HEK293 (cell line): Measurements from ENCODE around the gene ITGB1.

Experiments used
- CTCF ChIP-seq: fragments of 450-650 bp; formaldehyde crosslinking; IDR thresholded peaks from 2 replicates; pipeline ENCODE4 v1.5.1; 2016; ENCODE audit warnings: missing biosample characterization, missing genetic modification characterization
- PBX3 ChIP-seq: sonication (generic); formaldehyde crosslinking; IDR thresholded peaks from 2 replicates; pipeline ENCODE4 v1.8.1; 2022; ENCODE audit warnings: mild to moderate bottlenecking, moderate library complexity, missing genetic modification reagents

GRCh38 chr10:32922170-32922569 lies 35.9 kb downstream of the ITGB1 start:
- no peak for TF ChIP-seq PBX3 (CRISPR knock-in tag)
- no peak for TF ChIP-seq CTCF
